Progenitor cell of endocrine pancreas (in vitro differentiated cells): Measurements from ENCODE around the gene ABCC3. TPM values are rescaled to one million over a fixed set of nuclear protein-coding genes. Genes with fewer than 3 reads are reported as not detected.

ENCODE experiments used
- DNase-seq: peaks from one replicate; pipeline ENCODE4 v3.0.0; 2021; ENCODE audit warnings: low spot score; ENCODE audit not compliant: unreplicated experiment
- H3K27ac Mint-ChIP-seq: 2 replicates; pipeline ENCODE4 v1.8.0; 2021; ENCODE audit warnings: mild to moderate bottlenecking, moderate library complexity, mixed read lengths
- H3K27me3 Mint-ChIP-seq: 2 replicates; pipeline ENCODE4 v1.8.0; 2021; ENCODE audit warnings: mixed read lengths
- H3K36me3 Mint-ChIP-seq: 2 replicates; pipeline ENCODE4 v1.8.0; 2022; ENCODE audit warnings: mixed read lengths; ENCODE audit not compliant: insufficient read depth
- H3K4me1 Mint-ChIP-seq: 2 replicates; pipeline ENCODE4 v1.8.0; 2021; ENCODE audit warnings: low read depth, mixed read lengths
- H3K4me3 Mint-ChIP-seq: 2 replicates; pipeline ENCODE4 v1.8.0; 2021; ENCODE audit warnings: low read depth, mild to moderate bottlenecking, moderate library complexity, mixed read lengths
- H3K9me3 Mint-ChIP-seq: 2 replicates; pipeline ENCODE4 v1.8.0; 2021; ENCODE audit warnings: low read depth, mixed read lengths
- long read RNA-seq: library from polyadenylated mRNA; unstranded; transcript quantifications from one replicate; pipeline ENCODE4 v2.0.0, GENCODE V29; 2020
- total RNA-seq: library from RNA; stranded (reverse); gene quantifications from 2 replicates; pipeline ENCODE4 v1.2.1, GENCODE V29; 2021
- TF ChIP-seq, protein P1 (sequence below): fragments of 200-600 bp; sonication (generic); IDR thresholded peaks from one replicate; pipeline ENCODE4 v1.5.0; 2021; ENCODE audit warnings: antibody characterized with exemption, mild to moderate bottlenecking; ENCODE audit not compliant: unreplicated experiment

Gene ABCC3, protein sequence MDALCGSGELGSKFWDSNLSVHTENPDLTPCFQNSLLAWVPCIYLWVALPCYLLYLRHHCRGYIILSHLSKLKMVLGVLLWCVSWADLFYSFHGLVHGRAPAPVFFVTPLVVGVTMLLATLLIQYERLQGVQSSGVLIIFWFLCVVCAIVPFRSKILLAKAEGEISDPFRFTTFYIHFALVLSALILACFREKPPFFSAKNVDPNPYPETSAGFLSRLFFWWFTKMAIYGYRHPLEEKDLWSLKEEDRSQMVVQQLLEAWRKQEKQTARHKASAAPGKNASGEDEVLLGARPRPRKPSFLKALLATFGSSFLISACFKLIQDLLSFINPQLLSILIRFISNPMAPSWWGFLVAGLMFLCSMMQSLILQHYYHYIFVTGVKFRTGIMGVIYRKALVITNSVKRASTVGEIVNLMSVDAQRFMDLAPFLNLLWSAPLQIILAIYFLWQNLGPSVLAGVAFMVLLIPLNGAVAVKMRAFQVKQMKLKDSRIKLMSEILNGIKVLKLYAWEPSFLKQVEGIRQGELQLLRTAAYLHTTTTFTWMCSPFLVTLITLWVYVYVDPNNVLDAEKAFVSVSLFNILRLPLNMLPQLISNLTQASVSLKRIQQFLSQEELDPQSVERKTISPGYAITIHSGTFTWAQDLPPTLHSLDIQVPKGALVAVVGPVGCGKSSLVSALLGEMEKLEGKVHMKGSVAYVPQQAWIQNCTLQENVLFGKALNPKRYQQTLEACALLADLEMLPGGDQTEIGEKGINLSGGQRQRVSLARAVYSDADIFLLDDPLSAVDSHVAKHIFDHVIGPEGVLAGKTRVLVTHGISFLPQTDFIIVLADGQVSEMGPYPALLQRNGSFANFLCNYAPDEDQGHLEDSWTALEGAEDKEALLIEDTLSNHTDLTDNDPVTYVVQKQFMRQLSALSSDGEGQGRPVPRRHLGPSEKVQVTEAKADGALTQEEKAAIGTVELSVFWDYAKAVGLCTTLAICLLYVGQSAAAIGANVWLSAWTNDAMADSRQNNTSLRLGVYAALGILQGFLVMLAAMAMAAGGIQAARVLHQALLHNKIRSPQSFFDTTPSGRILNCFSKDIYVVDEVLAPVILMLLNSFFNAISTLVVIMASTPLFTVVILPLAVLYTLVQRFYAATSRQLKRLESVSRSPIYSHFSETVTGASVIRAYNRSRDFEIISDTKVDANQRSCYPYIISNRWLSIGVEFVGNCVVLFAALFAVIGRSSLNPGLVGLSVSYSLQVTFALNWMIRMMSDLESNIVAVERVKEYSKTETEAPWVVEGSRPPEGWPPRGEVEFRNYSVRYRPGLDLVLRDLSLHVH (N-terminal part only)
- total RNA-seq, result 1.6 and 2.3 TPM in 2 replicates
- long read RNA-seq, partial matches to known transcripts, result 0 of 1 reads
- long read RNA-seq, other reads (novel, unspliced or antisense), result 0 of 1 reads

DNA sequence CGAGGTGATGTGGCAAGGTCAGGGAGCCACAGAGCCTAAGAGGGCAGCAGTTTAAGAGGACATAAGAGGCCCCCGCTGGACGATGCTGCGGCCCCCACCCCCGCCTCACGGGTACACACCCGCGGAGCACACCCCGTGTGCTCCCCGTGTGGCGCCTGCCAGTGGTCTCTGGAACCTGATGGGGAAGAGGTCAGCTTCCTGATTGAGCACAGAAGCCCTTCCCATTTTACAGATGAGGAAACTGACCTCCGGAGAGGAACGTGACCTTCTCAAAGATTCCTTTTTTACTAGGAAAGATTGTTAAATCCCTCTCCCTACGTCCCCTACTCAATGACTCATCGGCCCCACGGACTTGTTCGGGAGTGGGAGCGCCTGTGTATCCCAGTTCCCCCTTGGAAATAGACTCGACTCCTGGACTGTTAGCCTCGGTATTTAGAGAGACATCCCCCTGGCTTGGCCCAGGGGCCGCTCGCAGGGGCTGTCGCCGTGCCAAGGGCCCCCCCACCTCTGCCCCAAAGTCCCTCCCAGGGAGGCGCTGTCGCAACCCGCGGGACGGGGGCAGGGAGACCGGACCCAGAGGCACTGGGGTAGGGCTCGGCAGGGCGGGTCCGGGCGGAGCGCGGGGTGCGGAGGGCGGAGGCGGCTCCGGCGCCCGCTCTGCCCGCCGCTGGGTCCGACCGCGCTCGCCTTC is at the start of gene ABCC3:
Gene ABCC3, plus strand, starts transcription at position 658 of the 691 bp plus-strand sequence. CDS start 56 bp downstream, outside the sequence.
- Mint-ChIP-seq H3K9me3 (no peaks in the 10 kb centered on the region), H3K36me3 (no peaks in the 10 kb centered on the region), H3K4me3 (peak within 1 kb of the TSS; percentile 37), H3K27me3 (peaks cover 64% of the 10 kb centered on the region), H3K27ac (no peak within 1 kb of the TSS), H3K4me1 (peaks cover 8% of the 10 kb centered on the region)
- TF ChIP-seq, protein P1, sequence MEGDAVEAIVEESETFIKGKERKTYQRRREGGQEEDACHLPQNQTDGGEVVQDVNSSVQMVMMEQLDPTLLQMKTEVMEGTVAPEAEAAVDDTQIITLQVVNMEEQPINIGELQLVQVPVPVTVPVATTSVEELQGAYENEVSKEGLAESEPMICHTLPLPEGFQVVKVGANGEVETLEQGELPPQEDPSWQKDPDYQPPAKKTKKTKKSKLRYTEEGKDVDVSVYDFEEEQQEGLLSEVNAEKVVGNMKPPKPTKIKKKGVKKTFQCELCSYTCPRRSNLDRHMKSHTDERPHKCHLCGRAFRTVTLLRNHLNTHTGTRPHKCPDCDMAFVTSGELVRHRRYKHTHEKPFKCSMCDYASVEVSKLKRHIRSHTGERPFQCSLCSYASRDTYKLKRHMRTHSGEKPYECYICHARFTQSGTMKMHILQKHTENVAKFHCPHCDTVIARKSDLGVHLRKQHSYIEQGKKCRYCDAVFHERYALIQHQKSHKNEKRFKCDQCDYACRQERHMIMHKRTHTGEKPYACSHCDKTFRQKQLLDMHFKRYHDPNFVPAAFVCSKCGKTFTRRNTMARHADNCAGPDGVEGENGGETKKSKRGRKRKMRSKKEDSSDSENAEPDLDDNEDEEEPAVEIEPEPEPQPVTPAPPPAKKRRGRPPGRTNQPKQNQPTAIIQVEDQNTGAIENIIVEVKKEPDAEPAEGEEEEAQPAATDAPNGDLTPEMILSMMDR, result no peak
- DNase-seq, result no peak

DNA sequence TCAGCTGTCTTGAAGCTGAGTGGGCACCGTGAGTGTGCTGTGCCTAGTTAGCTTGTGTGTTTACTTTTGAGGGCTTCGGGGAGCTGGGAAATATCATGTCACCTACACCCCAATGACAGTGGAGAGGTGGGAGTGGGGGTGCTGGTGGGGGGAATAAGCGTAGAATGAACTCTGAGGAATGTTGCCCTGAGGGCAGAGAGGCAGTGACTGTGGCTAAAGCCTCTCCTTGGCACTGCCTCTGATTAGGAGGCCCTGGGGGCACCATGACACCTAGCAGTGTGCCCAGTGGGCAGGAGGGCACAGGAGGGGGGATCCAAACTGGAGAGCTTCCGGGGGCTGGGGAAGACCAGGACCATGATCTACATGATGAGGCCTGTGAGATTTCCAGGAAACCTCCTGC is 49.3 kb upstream of the ABCC3 start:
- no peak overlapping the region for H3K27ac Mint-ChIP-seq
- TF ChIP-seq, protein P1, result no peak
- H3K4me3 Mint-ChIP-seq, result no peak overlapping the region
- H3K4me1 Mint-ChIP-seq, result peaks cover 22% of the 10 kb centered on the region
- H3K27me3 Mint-ChIP-seq, result peaks cover 22% of the 10 kb centered on the region
- DNase-seq, result no peak
- no peaks in the 10 kb centered on the region for H3K36me3 Mint-ChIP-seq
- no peaks in the 10 kb centered on the region for H3K9me3 Mint-ChIP-seq

DNA sequence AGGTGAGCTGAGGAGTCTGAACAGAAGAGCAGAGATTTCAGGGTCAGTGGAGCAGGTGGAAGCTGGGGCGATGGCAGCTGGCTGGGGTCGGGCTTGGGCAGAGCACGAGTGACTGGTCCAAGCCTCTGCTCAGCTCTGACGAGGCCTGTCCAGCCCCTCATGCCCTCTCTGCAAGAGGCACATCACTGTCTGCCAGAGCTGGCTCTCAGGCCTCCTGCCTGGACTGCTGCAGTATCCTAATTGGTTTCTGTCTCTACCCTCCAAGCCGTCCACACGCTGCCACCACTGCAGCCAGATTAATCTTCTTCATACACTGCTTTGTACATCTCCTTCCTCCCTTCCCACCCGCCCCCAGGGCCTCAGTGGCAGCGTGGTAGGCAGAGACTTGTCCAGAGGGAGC is 48.8 kb upstream of the ABCC3 start:
- Mint-ChIP-seq H3K27me3 (peaks cover 22% of the 10 kb centered on the region), H3K9me3 (no peaks in the 10 kb centered on the region), H3K4me1 (peaks cover 22% of the 10 kb centered on the region), H3K27ac (no peak overlapping the region), H3K36me3 (no peaks in the 10 kb centered on the region), H3K4me3 (no peak overlapping the region)
- TF ChIP-seq, protein P1, result no peak
- no peak for DNase-seq

DNA sequence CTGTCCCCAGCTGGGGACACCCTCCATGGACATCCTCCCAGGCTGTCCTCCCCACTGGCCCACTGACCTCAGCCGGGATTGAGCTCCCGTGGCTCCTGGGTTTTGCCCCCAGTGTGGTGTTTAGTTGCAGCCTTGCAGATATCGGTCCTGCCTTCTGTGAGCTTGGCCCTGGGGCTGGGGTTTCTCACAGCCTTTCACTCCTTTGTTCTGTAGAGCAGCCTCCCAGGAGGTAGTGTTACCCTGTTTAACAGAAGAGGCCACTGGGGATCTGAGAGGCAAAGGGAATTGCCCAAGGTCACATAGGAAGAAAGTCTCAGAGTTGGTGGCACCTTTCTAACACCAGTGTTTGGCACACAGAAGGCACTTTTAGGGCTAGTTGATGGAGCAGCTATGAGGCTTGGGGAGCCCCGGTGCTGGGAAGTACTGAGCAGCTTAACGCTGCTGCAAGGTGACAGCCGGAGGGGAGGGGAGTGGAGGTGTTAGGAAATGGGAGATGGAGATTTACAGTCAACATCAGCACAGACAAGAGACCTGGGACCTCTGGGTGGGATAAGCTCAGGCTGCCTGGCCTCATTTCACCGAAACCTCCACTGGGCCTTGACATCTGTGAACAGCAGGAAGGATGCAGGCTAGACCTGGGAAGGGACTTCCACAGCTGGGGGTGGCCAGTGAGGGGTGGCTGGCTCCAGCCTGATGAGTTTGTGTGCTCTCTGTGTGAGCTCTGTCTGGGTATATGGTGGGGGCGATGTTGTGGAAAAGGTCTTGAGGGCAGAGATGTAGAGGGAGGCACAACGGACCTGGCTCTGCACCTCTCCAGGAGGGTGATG is 48.0 kb upstream of the ABCC3 start:
- Mint-ChIP-seq H3K27me3 (peaks cover 22% of the 10 kb centered on the region), H3K36me3 (no peaks in the 10 kb centered on the region), H3K4me1 (peaks cover 22% of the 10 kb centered on the region), H3K4me3 (no peak overlapping the region), H3K9me3 (no peaks in the 10 kb centered on the region), H3K27ac (no peak overlapping the region)
- TF ChIP-seq, protein P1, result no peak
- no peak for DNase-seq
